AG09319 (cell line): ENCODE measurements around the gene RBM41.

ENCODE experiments used
- DNase-seq: peaks from one replicate; pipeline ENCODE4 v3.0.0-alpha.2; 2010; ENCODE audit warnings: low read depth; ENCODE audit errors: extremely low read depth
- CTCF ChIP-seq: IDR thresholded peaks from 2 replicates; pipeline ENCODE4 v1.5.1; 2011; ENCODE audit warnings: low read depth, mild to moderate bottlenecking, inconsistent platforms, low read length, moderate library complexity

Gene RBM41

GRCh38 chrX:107014936-107015335, 103.7 kb downstream of the RBM41 start:
- no peak for DNase-seq
- TF ChIP-seq CTCF, result no peak
